ENCODE measurements around the gene EHMT1.
"Not testable (repeated sequence)": the region's sequence is repeated elsewhere in the genome, so short reads cannot be mapped to it uniquely, and the experiment has no call there.

DNA sequence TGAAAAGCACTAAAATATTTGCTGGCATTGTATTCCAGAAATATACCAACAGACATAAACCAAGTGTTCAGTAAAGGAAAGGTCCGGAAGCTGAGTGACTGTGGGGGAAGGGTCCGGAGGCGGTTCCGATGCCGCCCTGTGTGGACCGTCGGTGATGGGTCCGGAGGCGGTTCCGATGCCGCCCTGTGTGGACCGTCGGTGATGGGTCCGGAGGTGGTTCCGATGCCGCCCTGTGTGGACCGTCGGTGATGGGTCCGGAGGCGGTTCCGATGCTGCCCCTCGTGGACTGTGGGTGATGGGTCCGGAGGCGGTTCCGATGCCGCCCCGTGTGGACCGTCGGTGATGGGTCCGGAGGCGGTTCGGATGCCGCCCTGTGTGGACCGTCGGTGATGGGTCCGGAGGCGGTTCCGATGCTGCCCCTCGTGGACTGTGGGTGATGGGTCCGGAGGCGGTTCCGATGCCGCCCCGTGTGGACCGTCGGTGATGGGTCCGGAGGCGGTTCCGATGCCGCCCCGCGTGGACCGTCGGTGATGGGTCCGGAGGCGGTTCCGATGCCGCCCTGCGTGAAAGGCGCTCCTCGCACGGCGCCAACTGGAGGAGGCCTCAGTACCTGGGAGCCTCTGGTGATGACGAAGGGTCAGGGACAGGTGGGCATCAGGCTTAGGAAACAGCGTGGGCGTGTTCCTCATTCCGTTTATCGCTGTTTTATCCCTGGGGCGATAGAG is 191.1 kb downstream of the EHMT1 start:
- TF ChIP-seq RARB (CRISPR knock-in tag; IDR thresholded peaks at IDR 0.05); CREB5 (CRISPR knock-in tag; IDR thresholded peaks at IDR 0.05; ENCODE audit: low read depth); BACH2 (CRISPR knock-in tag; IDR thresholded peaks at IDR 0.05; ENCODE audit: borderline replicate concordance); GLIS3 (CRISPR knock-in tag; IDR thresholded peaks at IDR 0.05); OSR1 (CRISPR knock-in tag; IDR thresholded peaks at IDR 0.05): not testable (repeated sequence)
